ENCODE data around the gene SEMA5B. TPM values are rescaled to one million over a fixed set of nuclear protein-coding genes. Genes with fewer than 3 reads are reported as not detected.

The SEMA5B gene
- total RNA-seq, 1 experiment from 2014 or later = 9.4 TPM

GRCh38 chr3:122882361-122882947 lies 145.1 kb downstream of the SEMA5B start:
- Histone ChIP-seq H2BK15ac (ENCODE audit: low read depth, low read length) (no peak overlapping the region), H3K9ac (ENCODE audit: extremely low read depth, insufficient read length, low read length) (no peak overlapping the region), H3T11ph (ENCODE audit: low read length) (no peak overlapping the region), H3K14ac (ENCODE audit: insufficient read depth, low read length) (no peak overlapping the region), H2BK120ac (ENCODE audit: low read depth, low read length, poor library complexity, severe bottlenecking) (no peak overlapping the region), H4K91ac (ENCODE audit: insufficient read length, low read depth, low read length) (no peak overlapping the region), H2BK20ac (ENCODE audit: low read depth, low read length, poor library complexity, severe bottlenecking) (no peak overlapping the region), H3K4me1 (ENCODE audit: insufficient read depth, low read length) (no peaks in the 10 kb centered on the region), H3K18ac (ENCODE audit: insufficient read length, low read depth, low read length) (no peak overlapping the region), H3K23ac (ENCODE audit: insufficient read length, low read depth, low read length) (no peak overlapping the region), H3K4ac (ENCODE audit: low read depth, low read length) (no peak overlapping the region), H4K5ac (ENCODE audit: insufficient read length, low read depth, low read length) (no peak overlapping the region), H2BK12ac (ENCODE audit: insufficient read length, low read depth, low read length) (no peak overlapping the region), H2BK5ac (ENCODE audit: insufficient read length, low read length) (no peak overlapping the region), H3K56ac (ENCODE audit: insufficient read length, low read depth, low read length) (no peak overlapping the region), H4K8ac (replicated peaks; ENCODE audit: insufficient read length, low read depth, low read length) (no peak overlapping the region), H4K20me1 (ENCODE audit: control insufficient read depth, insufficient read depth, insufficient read length) (no peaks in the 10 kb centered on the region), H3K4me2 (ENCODE audit: insufficient read depth, insufficient read length, low read length) (no peak overlapping the region), H3K79me1 (ENCODE audit: insufficient read depth, low read depth, low read length, poor library complexity, severe bottlenecking) (no peaks in the 10 kb centered on the region), H3K9me3 (ENCODE audit: control insufficient read depth, low read depth, low read length) (no peaks in the 10 kb centered on the region), H3K27me3 (ENCODE audit: insufficient read depth, low read length) (no peaks in the 10 kb centered on the region), H3K27ac (ENCODE audit: insufficient read length, low read depth, low read length) (no peak overlapping the region), H2AK5ac (ENCODE audit: insufficient read length, low read length) (no peak overlapping the region), H2AFZ (ENCODE audit: low read length) (no peak overlapping the region), H3K23me2 (ENCODE audit: insufficient read length, low read depth, low read length, poor library complexity, severe bottlenecking) (no peaks in the 10 kb centered on the region), H3K79me2 (ENCODE audit: insufficient read depth, low read length) (no peaks in the 10 kb centered on the region)
- no peak for TF ChIP-seq CTCF (conservative IDR thresholded peaks at IDR 0.05)
- H3K27ac Mint-ChIP-seq = no peak overlapping the region
- peaks cover 5% of the 10 kb centered on the region in 2 experiments; a peak in 2 of 4 replicates for H3K4me1 Mint-ChIP-seq
- no CpG with 5 or more reads among the region's 2 CpGs for WGBS (ENCODE audit: extremely low coverage, insufficient read length, low lambda C conversion rate)
- no peaks in the 10 kb centered on the region for H3K9me3 Mint-ChIP-seq
- no peak overlapping the region for H3K4me3 Mint-ChIP-seq
- peaks cover 0 to 3% (median 0%) of the 10 kb centered on the region in 3 experiments; a peak in 2 of 7 replicates for H3K36me3 Mint-ChIP-seq (ENCODE audit: insufficient read depth in 1 of 3, low read depth in 3 of 3)
- DNase-seq = no peak
- H3K27me3 Mint-ChIP-seq (ENCODE audit: low read depth) = no peaks in the 10 kb centered on the region

All from H9 (cell line).